PC-3 (cell line): ENCODE results near the gene NAV2.

ENCODE experiments used
- CTCF ChIP-seq: fragments of 300-600 bp; sonication (generic); conservative IDR thresholded peaks from 2 replicates; pipeline ENCODE4 v1.5.1; 2017; ENCODE audit warnings: antibody characterized with exemption, low read depth, mild to moderate bottlenecking, low read length
- EZH2phosphoT487 ChIP-seq: fragments of 300-600 bp; sonication (generic); IDR thresholded peaks from 2 replicates; pipeline ENCODE4 v1.6.1; 2018; ENCODE audit warnings: mild to moderate bottlenecking, antibody characterized with exemption, low read length, borderline replicate concordance

GRCh38 chr11:20004866-20005265 lies 292.2 kb downstream of the NAV2 start:
- no peak for TF ChIP-seq CTCF
- no peak for TF ChIP-seq EZH2phosphoT487
